ENCODE data around the gene TGM5.
A peak's percentile ranks its signal among the peaks of the same experiment; 100 is the strongest.
"Not testable (repeated sequence)": the region's sequence is repeated elsewhere in the genome, so short reads cannot be mapped to it uniquely, and the experiment has no call there.

Gene TGM5

GRCh38 chr15:43276563-43277200, 10.0 kb upstream of the TGM5 start:
- DNase-seq (ENCODE audit: low read depth) = no peak

GRCh38 chr15:43275740-43276562, 9.2 kb upstream of the TGM5 start:
- DNase-seq (ENCODE audit: low read depth) = no peak

GRCh38 chr15:43274136-43274535, 7.4 kb upstream of the TGM5 start:
- no peak for DNase-seq (ENCODE audit: low read depth)

GRCh38 chr15:43273243-43273642, 6.5 kb upstream of the TGM5 start:
- DNase-seq (ENCODE audit: low read depth) = no peak

- not testable (repeated sequence) for DNase-seq (ENCODE audit: low read depth)
These were observed 5.2 kb upstream of the TGM5 start for GRCh38 chr15:43271908-43272307.

GRCh38 chr15:43270676-43271306, 4.1 kb upstream of the TGM5 start:
- DNase-seq (ENCODE audit: low read depth) = no peak

GRCh38 chr15:43270113-43270665, 3.5 kb upstream of the TGM5 start:
- no peak for DNase-seq (ENCODE audit: low read depth)

GRCh38 chr15:43268111-43269105, 1.7 kb upstream of the TGM5 start:
- peak; percentile 16 for DNase-seq (ENCODE audit: low read depth)

GRCh38 chr15:43267439-43267838, 711 bp upstream of the TGM5 start:
- no peak for DNase-seq (ENCODE audit: low read depth)

GRCh38 chr15:43266386-43266785, 342 bp downstream of the TGM5 start:
- DNase-seq (ENCODE audit: low read depth) = no peak

- no peak for DNase-seq (ENCODE audit: low read depth)
These were observed 6.6 kb downstream of the TGM5 start for GRCh38 chr15:43260011-43260615.

- no peak for DNase-seq (ENCODE audit: low read depth)
These were observed 7.9 kb downstream of the TGM5 start for GRCh38 chr15:43258781-43259180.

- DNase-seq (ENCODE audit: low read depth) = no peak
These were observed 10.4 kb downstream of the TGM5 start for GRCh38 chr15:43256341-43256740.

- DNase-seq (ENCODE audit: low read depth) = no peak
These were observed 11.4 kb downstream of the TGM5 start for GRCh38 chr15:43255376-43255775.

GRCh38 chr15:43253431-43254403, 13.0 kb downstream of the TGM5 start:
- DNase-seq (ENCODE audit: low read depth) = peak; percentile 20

GRCh38 chr15:43251871-43252250, 14.9 kb downstream of the TGM5 start:
- peak; percentile 15 for DNase-seq (ENCODE audit: low read depth)

- no peak for DNase-seq (ENCODE audit: low read depth)
These were observed 15.4 kb downstream of the TGM5 start for GRCh38 chr15:43251185-43251870.

GRCh38 chr15:43250785-43251184, 15.9 kb downstream of the TGM5 start:
- no peak for DNase-seq (ENCODE audit: low read depth)

- DNase-seq (ENCODE audit: low read depth) = no peak
These were observed 17.0 kb downstream of the TGM5 start for GRCh38 chr15:43249699-43250203.
